ENCODE measurements around the gene PTPRE.
"Not testable (repeated sequence)": the region's sequence is repeated elsewhere in the genome, so short reads cannot be mapped to it uniquely, and the experiment has no call there.

PTPRE gene

DNA sequence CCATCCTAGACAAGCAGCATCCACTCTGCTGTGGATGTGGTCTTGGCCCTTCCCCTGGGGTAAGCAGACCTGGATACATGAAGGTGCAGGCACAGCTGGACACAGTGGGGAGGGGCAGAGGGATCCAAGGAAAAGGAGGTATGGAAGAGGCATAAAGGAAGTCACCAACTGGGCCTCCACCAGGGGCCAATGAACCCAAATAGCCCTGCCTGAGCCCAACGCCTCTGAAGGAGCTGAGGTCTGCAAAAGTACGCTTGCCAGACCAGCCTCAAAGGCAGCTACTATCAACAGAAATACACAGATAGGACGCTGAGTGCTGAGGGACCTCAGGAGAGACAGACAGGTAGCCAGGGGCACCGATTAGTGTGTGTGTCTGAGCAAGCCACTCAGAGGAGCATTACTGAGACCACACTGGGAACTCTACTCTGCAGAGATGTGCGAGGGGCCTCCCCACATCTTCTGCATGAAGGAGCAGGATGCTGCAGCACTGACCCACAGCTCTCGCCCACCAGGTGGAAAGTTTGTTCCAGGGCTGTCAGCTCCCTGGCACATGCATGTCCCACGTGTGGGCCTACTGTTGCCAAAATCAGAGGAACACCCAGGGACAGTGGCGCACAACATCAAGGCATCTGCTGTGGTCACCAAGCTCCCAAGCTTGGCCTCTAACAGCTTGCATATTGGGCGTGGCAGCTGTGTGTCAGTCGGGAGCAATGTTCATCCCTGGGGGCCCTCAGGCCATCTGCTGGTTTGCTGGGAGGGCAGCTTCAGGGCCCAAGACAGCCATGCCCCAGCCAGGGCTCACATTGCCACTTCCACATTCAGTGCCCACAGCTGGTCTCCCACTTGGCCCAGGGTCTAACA lies 179.3 kb downstream of the PTPRE start:
- no peak overlapping the region for H3K4me3 ChIP-seq (ENCODE audit: low read depth, low read length)

DNA sequence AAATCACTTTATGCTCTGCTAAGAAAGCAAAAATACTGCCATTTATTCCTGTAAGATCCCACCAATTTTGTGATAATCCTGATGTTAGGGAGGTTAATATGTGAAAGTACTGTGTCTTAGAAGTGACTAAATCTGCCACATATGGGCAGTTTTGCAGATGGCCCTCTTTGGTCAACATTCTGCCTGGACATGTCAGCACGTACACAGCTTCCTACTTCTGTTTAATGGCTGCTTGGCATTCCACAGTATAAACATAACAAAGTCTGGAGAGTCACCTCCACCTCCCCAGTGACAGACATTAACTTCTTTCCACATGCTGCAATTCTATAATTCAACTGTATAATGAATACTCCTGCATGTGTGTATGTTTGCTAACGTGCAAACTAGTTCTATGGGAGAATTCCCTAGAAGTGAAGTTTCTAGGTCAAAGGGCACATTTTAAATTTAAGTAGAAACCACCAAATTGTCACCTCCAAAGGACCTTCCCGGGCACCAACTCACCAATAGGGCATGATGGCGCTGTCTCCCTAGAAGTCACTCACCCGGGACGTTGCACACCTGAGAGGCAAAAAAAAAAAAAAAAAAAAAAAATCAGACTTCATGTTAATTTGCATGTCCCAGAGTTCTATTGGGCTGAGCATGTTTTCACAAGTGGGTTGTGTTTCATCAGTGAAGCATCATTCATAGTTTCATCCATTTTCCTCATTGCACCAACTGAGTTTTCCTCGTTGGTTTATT lies 180.4 kb downstream of the PTPRE start:
- H3K4me3 ChIP-seq (ENCODE audit: low read depth, low read length), result no peak overlapping the region

GRCh38 chr10:128087884-128088709 lies 181.2 kb downstream of the PTPRE start:
- no peak overlapping the region for H3K4me3 ChIP-seq (ENCODE audit: low read depth, low read length)

GRCh38 chr10:128091636-128092210 lies 184.8 kb downstream of the PTPRE start:
- no peak overlapping the region for H3K4me3 ChIP-seq (ENCODE audit: low read depth, low read length)

- no peak overlapping the region for H3K4me3 ChIP-seq (ENCODE audit: low read depth, low read length)
Observed at GRCh38 chr10:128092454-128092853, 185.6 kb downstream of the PTPRE start.

- H3K4me3 ChIP-seq (ENCODE audit: low read depth, low read length), result not testable (repeated sequence)
Observed at GRCh38 chr10:128094596-128094995, 187.7 kb downstream of the PTPRE start.

GRCh38 chr10:128095027-128095752 lies 188.3 kb downstream of the PTPRE start:
- no peak overlapping the region for H3K4me3 ChIP-seq (ENCODE audit: low read depth, low read length)

- H3K4me3 ChIP-seq (ENCODE audit: low read depth, low read length), result no peak overlapping the region
Observed at GRCh38 chr10:128095753-128096469, 189.0 kb downstream of the PTPRE start.

DNA sequence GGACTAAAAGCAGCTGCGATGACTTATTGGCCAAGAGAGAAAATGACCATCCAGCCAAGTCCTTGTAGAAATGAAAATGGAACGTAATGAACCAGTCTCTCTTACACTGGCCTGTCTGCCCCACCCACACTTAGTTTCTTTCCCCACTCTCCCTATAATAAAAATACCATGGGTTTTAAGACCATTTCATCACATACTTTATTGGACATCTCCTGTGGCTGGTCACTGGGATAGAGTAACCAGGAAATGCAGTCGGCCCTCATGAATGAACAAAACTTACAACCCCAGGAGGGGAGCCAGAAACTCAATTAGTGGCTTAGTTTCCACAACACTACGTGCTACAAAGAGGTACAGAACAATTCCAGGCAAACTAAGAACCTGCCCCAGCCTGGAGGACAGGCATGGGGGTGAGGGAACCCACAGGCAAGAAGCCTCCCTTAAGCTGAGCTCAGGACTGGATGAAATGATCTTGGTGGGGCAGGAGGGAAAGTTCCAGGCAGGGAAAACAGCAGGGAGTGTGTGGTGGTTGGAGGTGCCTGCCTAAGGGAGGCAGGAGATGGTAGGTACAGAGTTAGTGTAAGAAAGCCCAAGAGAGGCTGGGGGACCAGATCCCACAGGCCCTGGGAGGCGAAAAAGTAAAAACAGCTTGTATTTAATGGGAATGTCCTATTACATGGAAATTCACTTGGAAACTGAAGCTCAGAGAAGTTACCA lies 189.7 kb downstream of the PTPRE start:
- no peak overlapping the region for H3K4me3 ChIP-seq (ENCODE audit: low read depth, low read length)

GRCh38 chr10:128097783-128098182 lies 190.9 kb downstream of the PTPRE start:
- no peak overlapping the region for H3K4me3 ChIP-seq (ENCODE audit: low read depth, low read length)

GRCh38 chr10:128098631-128099030 lies 191.7 kb downstream of the PTPRE start:
- H3K4me3 ChIP-seq (ENCODE audit: low read depth, low read length), result no peak overlapping the region

DNA sequence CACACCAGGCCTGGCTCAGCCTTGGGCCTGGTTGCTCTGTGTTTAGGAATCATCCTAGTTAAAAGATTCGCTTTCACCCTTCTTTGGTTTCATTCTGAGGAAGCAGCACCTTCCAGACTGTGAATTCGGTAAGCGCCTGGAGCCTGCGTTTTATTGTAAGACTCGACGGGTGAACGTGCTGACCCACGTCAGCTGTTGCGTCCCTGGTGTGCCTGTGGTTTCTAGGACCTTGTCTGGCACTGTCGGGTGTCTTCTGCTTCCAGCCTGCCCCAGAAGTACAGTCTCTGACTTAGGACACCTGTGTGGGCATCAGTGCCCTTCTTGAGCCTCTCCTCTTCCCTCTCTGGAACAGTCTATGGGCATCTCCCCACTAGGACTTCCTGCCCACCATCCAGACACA lies 193.0 kb downstream of the PTPRE start:
- no peak overlapping the region for H3K4me3 ChIP-seq (ENCODE audit: low read depth, low read length)

GRCh38 chr10:128101901-128102300 lies 195.0 kb downstream of the PTPRE start:
- H3K4me3 ChIP-seq (ENCODE audit: low read depth, low read length), result no peak overlapping the region

DNA sequence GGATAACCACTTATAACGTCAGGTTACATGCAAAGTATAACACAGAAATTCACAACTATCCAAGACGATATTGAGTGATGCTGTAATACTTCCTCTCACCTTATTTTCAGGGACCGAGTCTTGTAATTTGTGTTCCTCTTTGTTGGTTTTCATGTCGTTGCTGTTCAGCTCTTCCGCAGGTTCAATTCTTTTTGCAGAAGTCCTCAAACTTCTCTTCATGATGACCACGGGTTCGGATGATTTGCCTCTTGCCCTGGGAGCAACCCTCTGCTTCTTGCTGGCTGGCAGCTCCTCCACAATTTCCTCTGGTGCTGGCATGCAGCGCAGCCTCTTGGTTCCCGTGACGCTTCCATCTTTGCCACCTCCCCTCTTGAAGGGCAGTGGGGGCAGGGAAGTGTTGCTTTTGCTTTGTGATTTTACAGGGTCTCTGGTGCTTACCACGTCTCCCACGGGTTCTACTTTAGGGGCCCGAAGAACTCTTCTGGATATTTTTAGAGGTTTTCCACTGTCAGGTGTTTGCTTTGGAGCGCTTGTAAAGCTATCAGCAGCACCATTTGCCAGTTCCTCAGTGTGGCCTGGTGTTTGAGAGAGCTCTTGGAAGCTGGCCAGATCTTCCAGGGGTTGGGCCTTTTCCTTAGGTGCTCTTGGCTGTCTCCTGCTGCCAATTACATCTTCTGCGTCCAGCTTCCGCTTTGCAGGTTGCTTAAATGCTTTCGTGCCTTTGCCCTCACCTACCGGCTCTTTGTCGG lies 195.8 kb downstream of the PTPRE start:
- H3K4me3 ChIP-seq (ENCODE audit: low read depth, low read length), result no peak overlapping the region

GRCh38 chr10:128103229-128103714 lies 196.4 kb downstream of the PTPRE start:
- H3K4me3 ChIP-seq (ENCODE audit: low read depth, low read length), result no peak overlapping the region

DNA sequence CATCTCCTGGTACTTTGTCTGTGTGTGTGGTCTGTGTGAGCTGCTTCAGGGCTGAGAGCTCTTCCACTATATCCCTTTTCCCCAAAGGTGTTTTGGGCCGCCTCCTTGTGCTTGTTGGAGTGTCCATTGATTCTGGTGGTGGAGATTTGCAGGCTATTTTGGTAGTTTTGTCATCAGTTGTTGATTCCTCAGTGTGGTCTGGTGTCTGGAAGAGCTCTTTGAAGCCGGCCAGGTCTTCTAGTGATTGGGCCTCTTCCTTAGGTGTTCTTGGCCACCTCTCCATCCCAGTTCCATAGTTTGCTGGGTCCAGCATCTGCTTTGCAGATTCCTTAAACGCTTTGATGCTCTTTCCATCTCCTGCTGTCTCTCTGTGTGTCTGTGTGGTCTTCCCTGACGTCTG lies 198.5 kb downstream of the PTPRE start:
- H3K4me3 ChIP-seq (ENCODE audit: low read depth, low read length), result no peak overlapping the region

GRCh38 chr10:128109707-128110106 lies 202.8 kb downstream of the PTPRE start:
- no peak overlapping the region for H3K4me3 ChIP-seq (ENCODE audit: low read depth, low read length)

DNA sequence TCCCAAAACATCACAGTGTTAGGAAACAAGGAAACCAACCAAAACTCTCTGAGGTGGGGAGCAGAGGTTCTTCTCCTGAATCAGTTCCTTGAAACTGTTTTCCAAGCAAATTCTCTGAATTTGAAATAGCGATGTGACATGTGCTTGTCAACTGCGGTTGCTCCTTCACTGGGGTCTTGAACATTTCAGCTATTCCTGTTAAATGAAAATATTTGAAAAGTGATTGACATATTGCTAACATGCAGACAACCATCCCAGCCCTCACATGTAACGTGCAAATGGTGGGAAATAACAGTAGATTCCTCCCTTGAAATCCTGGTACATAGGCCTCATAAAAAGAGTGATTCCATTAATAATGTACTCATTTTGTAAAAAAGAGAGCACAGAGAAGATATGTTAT lies 203.4 kb downstream of the PTPRE start:
- no peak overlapping the region for H3K4me3 ChIP-seq (ENCODE audit: low read depth, low read length)
